WERI-Rb-1 (cell line): ENCODE measurements around the gene MTURN.

Experiments
- DNase-seq: peaks from one replicate; pipeline ENCODE4 v3.0.0-alpha.2; 2020
- H3K27ac ChIP-seq: fragments of 250-450 bp; sonication (Bioruptor Pico); 2 replicates; pipeline ENCODE4 v1.5.1; 2020; ENCODE audit warnings: mild to moderate bottlenecking, moderate library complexity
- H3K27me3 ChIP-seq: fragments of 250-450 bp; sonication (Bioruptor Pico); 2 replicates; pipeline ENCODE4 v1.5.1; 2021; ENCODE audit warnings: mild to moderate bottlenecking, low read depth, moderate library complexity; ENCODE audit not compliant: insufficient read depth, severe bottlenecking
- H3K36me3 ChIP-seq: fragments of 250-450 bp; sonication (Bioruptor Pico); 2 replicates; pipeline ENCODE4 v1.5.1; 2020; ENCODE audit warnings: mild to moderate bottlenecking, moderate library complexity
- H3K4me3 ChIP-seq: 2 replicates; pipeline ENCODE4 v1.5.1; 2011; ENCODE audit warnings: low read depth, mild to moderate bottlenecking, control low read depth, low read length
- H3K9me3 ChIP-seq: fragments of 250-450 bp; sonication (Bioruptor Pico); 2 replicates; pipeline ENCODE4 v1.5.1; 2021; ENCODE audit warnings: mild to moderate bottlenecking, moderate library complexity; ENCODE audit not compliant: severe bottlenecking
- CTCF ChIP-seq: IDR thresholded peaks from 2 replicates; pipeline ENCODE4 v1.5.1; 2011; ENCODE audit warnings: low read depth, mild to moderate bottlenecking, control low read depth, inconsistent platforms, low read length

The MTURN gene

GRCh38 chr7:30209951-30210350, 75.2 kb downstream of the MTURN start:
- TF ChIP-seq CTCF: no peak
- no peak for DNase-seq
- no peaks in the 10 kb centered on the region for H3K27me3 ChIP-seq
- H3K36me3 ChIP-seq: no peaks in the 10 kb centered on the region
- no peaks in the 10 kb centered on the region for H3K9me3 ChIP-seq
- H3K27ac ChIP-seq: no peak overlapping the region
- no peak overlapping the region for H3K4me3 ChIP-seq
